ENCODE results near the gene FER.
A peak's percentile ranks its signal among the peaks of the same experiment; 100 is the strongest.

FER gene

GRCh38 chr5:109111680-109112079 lies 364.0 kb downstream of the FER start:
- in situ Hi-C loops (cut with HindIII; ENCODE audit: low pct_unique_long_range_greater_than_20kb, low sequenced_read_pairs) = no loop called here
- TF ChIP-seq JUND (IDR thresholded peaks at IDR 0.05; ENCODE audit: low read depth) = no peak

DNA sequence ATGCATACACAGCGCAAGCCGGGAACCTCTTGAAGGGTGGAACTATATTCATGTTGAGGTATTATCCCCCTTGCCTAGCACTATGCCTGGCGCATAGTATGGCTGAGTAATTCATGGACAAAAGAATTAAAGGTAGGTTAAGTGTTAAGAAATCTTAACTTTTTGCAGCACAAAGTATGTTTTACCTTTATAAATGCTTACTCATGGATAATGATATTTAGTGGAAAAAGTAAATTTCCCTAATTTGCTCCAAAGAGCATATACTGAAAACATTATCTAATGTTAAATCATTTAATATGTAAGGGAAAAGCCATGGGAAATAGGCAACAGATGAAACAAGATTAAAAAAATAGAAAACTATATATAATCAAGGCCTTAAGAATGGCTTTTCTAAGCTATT lies 365.9 kb downstream of the FER start:
- DNase-seq (ENCODE audit: low read depth in 1 of 2, low spot score in 1 of 2) = no peak
- in situ Hi-C loops (cut with HindIII; ENCODE audit: low pct_unique_long_range_greater_than_20kb, low sequenced_read_pairs) = no loop called here
- no peak for TF ChIP-seq JUND (IDR thresholded peaks at IDR 0.05; ENCODE audit: low read depth)

More at GRCh38 chr5:109111680-109112079, 364.0 kb downstream of the FER start:
- no peak for DNase-seq (ENCODE audit: low read depth in 1 of 2, low spot score in 1 of 2)

DNA sequence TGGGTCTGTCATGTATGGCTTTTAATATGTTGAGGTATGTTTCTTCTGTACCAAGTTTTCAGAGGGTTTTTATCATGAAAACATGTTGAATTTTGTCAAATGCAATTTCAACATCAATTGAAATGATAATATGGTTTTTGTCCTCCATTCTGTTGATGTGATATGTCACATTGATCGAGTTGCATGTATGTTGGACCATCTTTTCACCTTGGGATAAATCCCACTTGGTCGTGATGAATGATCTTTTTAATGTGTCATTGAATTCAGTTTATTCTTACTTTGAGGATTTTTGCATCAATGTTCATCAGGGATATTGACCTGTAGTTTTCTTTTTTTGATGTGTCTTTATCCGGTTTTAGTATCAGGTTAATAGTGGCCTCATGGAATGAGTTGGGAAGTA lies 373.5 kb downstream of the FER start:
- no peak for TF ChIP-seq JUND (IDR thresholded peaks at IDR 0.05; ENCODE audit: low read depth)
- in situ Hi-C loops (cut with HindIII; ENCODE audit: low pct_unique_long_range_greater_than_20kb, low sequenced_read_pairs) = no loop called here

DNA sequence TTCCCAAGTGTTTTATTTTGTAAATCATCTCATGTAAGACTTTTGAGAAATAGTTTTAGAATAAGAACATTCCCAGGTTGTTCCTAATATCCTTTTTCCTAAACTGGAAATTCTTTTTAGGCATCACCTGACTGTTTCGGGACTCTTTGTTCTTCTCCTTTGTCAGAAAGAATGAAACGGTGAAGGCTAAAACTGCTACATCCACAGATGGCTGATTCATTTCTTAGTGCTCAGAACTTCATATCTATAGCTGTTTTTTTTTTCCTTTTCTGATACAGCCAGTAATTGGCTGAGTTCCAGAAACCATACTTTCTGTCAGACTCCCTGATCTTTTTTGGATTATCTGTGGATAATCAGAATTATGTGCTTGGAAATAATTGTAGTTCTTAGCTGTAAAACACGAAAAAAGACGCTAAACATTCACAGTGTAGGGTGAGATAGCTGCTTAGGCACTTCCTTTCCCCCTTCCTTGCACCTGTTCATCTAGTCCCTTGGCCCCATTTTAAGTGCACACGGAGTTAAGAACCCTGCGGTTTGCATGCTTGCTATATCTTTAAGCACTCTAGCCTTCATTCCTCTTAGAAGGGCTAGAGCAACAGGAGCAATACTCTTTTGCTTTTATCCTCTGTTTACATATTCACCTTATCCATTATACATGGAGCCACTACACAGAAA lies 378.2 kb downstream of the FER start:
- no peak for TF ChIP-seq JUND (IDR thresholded peaks at IDR 0.05; ENCODE audit: low read depth)
- in situ Hi-C loops (cut with HindIII; ENCODE audit: low pct_unique_long_range_greater_than_20kb, low sequenced_read_pairs) = no loop called here
- no peak for DNase-seq (ENCODE audit: low read depth in 1 of 2, low spot score in 1 of 2)

More for the DNA sequence above, 373.5 kb downstream of the FER start:
- no peak for DNase-seq (ENCODE audit: low read depth in 1 of 2, low spot score in 1 of 2)

- TF ChIP-seq JUND (IDR thresholded peaks at IDR 0.05; ENCODE audit: low read depth) = no peak
- in situ Hi-C loops (cut with HindIII; ENCODE audit: low pct_unique_long_range_greater_than_20kb, low sequenced_read_pairs) = no loop called here
- no peak for DNase-seq (ENCODE audit: low read depth in 1 of 2, low spot score in 1 of 2)
Observed at GRCh38 chr5:109126481-109126880, 378.8 kb downstream of the FER start.

DNA sequence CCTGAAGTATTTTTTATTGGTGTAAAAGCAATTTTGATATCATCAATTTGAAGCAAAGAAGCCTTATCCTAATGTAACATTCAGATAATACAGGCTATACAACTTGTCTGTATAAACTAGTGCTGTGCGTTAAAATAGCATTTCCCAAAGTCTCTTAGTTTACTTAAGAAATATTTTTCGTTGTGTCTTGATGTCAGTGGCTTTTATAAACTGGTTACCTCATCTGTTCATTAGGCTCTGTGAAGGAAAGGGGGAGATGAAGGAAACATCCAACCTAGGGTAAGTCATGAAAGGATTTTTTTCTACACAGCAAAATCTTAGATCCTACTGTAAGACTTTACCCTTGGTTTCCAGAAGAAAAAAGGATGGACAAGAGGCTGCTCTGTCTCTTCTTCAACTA lies 389.2 kb downstream of the FER start:
- no peak for TF ChIP-seq JUND (IDR thresholded peaks at IDR 0.05; ENCODE audit: low read depth)
- DNase-seq (ENCODE audit: low read depth in 1 of 2, low spot score in 1 of 2) = no peak
- in situ Hi-C loops (cut with HindIII; ENCODE audit: low pct_unique_long_range_greater_than_20kb, low sequenced_read_pairs) = no loop called here

GRCh38 chr5:109141222-109142200 lies 393.8 kb downstream of the FER start:
- in situ Hi-C loops (cut with HindIII; ENCODE audit: low pct_unique_long_range_greater_than_20kb, low sequenced_read_pairs) = no loop called here
- DNase-seq (ENCODE audit: low read depth in 1 of 2, low spot score in 1 of 2) = peak in 1 of 2 experiments; percentile 9
- no peak for TF ChIP-seq JUND (IDR thresholded peaks at IDR 0.05; ENCODE audit: low read depth)

DNA sequence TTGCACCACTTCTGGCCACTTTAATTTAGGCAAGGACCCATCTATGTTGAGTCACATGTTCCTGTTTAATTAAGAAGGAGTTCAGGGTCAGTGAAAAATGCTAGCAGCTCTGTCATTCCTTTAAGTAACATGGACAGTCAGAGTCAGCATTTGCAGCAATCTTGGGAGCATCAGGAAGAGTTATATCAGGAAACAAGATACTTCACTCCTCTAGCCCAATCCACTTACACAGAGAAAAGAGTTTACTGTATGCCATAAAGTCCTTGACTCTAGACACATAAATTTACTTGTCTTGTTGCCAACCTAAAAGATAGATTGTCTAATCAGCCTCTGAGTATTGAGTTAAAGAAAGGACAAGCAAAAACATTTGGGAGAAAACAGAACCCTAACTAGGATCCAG lies 395.3 kb downstream of the FER start:
- in situ Hi-C loops (cut with HindIII; ENCODE audit: low pct_unique_long_range_greater_than_20kb, low sequenced_read_pairs) = no loop called here
- TF ChIP-seq JUND (IDR thresholded peaks at IDR 0.05; ENCODE audit: low read depth) = no peak
- DNase-seq (ENCODE audit: low read depth in 1 of 2, low spot score in 1 of 2) = no peak

DNA sequence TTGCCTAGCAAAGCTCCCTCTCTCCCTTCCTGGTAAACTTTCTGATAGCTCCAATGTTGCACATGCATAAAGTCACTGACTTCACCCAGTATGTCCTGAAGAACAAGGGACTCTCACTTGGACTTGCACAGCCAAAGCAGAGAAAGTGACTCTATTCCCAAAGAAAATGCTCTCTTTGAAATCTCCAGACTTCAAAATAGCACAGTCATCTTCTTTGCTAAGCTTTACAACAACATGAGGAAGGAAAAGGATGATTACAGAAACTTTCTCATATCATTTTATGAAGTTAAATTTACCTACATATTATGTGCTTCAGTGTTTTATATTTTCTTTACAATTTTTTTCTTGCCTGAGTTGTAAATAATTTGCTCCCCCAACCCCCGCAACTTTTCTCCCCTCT lies 397.4 kb downstream of the FER start:
- no peak for DNase-seq (ENCODE audit: low read depth in 1 of 2, low spot score in 1 of 2)
- in situ Hi-C loops (cut with HindIII; ENCODE audit: low pct_unique_long_range_greater_than_20kb, low sequenced_read_pairs) = no loop called here
- TF ChIP-seq JUND (IDR thresholded peaks at IDR 0.05; ENCODE audit: low read depth) = no peak

DNA sequence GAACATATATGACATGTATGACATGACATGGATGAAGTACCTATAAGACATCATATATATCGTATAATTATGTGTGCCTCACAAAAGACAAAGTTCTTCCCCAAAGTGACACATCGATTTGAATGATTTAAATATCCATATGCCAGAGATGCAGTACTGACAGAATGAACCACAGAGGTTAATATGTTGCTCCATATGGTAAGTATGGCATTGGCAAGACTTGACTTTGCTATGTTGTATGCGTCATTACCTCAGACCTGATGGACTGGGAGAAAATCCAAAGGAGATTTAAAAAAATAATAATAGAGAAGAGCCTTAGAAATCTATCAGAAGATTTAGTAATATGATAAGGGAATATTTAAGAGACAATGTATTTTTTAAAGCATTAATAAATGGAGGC lies 398.9 kb downstream of the FER start:
- in situ Hi-C loops (cut with HindIII; ENCODE audit: low pct_unique_long_range_greater_than_20kb, low sequenced_read_pairs) = no loop called here
- TF ChIP-seq JUND (IDR thresholded peaks at IDR 0.05; ENCODE audit: low read depth) = no peak

DNA sequence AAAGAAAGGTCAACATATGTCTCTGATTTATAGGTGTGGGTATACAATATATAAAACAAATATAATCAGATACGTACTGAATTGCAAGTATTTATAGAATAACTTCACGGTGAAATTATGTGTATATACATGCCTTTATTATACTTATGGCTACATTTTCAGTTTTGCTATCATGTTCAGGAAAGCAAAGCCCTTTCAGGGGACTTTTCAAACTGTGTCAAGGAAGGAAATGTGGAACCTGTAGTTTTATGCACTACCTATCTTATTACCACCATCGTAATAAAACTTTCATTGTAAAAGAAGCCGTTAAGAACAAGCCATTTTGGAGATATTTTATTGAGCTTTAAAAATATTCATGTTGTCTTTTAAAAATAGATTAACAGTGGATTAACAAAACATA lies 404.9 kb downstream of the FER start:
- TF ChIP-seq JUND (IDR thresholded peaks at IDR 0.05; ENCODE audit: low read depth) = no peak
- in situ Hi-C loops (cut with HindIII; ENCODE audit: low pct_unique_long_range_greater_than_20kb, low sequenced_read_pairs) = no loop called here
- DNase-seq (ENCODE audit: low read depth in 1 of 2, low spot score in 1 of 2) = no peak

More for the DNA sequence above, 398.9 kb downstream of the FER start:
- DNase-seq (ENCODE audit: low read depth in 1 of 2, low spot score in 1 of 2) = no peak

DNA sequence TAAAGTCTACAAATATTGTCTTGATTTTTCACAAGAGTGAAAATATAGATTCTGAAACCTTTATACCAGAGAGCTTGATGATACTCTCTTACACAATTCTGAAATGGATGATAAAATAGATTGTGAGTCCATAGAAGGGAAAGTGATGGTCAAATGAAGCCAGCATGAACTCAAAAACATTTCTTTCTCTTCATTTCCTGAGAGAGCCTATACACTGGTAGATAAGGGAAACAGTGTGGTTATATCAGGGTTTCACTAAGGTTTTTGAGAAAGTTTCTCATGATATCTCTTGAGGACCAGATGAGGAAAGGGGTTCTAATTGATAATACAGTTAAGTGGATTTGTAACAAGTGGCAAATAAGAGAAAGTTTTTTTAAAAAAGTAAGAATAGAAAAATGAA lies 407.9 kb downstream of the FER start:
- TF ChIP-seq JUND (IDR thresholded peaks at IDR 0.05; ENCODE audit: low read depth) = no peak
- in situ Hi-C loops (cut with HindIII; ENCODE audit: low pct_unique_long_range_greater_than_20kb, low sequenced_read_pairs) = no loop called here
- DNase-seq (ENCODE audit: low read depth in 1 of 2, low spot score in 1 of 2) = no peak

DNA sequence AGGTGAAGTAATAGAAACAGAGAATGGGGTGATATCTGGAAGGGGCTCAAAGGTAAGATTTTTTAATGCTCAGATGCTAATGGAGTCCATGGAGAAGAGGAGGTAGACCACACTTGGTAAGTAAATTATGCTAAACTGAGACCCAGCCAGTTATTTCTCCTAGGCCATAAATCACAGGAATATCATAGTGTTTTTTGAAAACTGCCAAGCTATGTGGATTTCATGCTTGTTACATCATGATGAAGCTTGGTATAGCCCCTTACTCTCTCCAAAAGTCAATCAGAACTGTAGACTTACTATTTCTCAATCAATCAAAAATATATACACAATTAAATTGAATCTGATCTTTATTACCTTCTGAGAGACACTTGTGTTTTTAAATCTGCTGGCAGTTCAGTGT lies 409.2 kb downstream of the FER start:
- TF ChIP-seq JUND (IDR thresholded peaks at IDR 0.05; ENCODE audit: low read depth) = no peak
- in situ Hi-C loops (cut with HindIII; ENCODE audit: low pct_unique_long_range_greater_than_20kb, low sequenced_read_pairs) = no loop called here

More for the DNA sequence above, 409.2 kb downstream of the FER start:
- DNase-seq (ENCODE audit: low read depth in 1 of 2, low spot score in 1 of 2) = no peak
